GM12878 (cell line): ENCODE measurements around the gene KIF1C. TPM values are rescaled to one million over a fixed set of nuclear protein-coding genes. Genes with fewer than 3 reads are reported as not detected.

ENCODE experiments used
- ATAC-seq: fragments of 200-7000 bp; cut with Tn5 transposase; 3 replicates; pipeline ENCODE4 v1.9.1; 2020; ENCODE audit warnings: mild to moderate bottlenecking, moderate library complexity
- BruUV-seq: library from RNA; stranded (reverse); fragments of 400-500 nt; replicated peaks from 2 replicates; lab custom pipeline; 2021; lab: Mats Ljungman, UMichigan
- CTCF ChIA-PET: fragments of 300-600 bp; sonication (Branson Sonifier 250); formaldehyde crosslinking; extraction: SDS; loops from one replicate; lab custom pipeline; 2021; ENCODE audit warnings: inconsistent platforms; lab: Yijun Ruan, JAX
- POLR2A ChIA-PET: fragments of 350-600 bp; formaldehyde crosslinking; extraction: SDS; loops from one replicate; lab custom pipeline; 2021; ENCODE audit warnings: inconsistent platforms; lab: Charles Lee
- RAD21 ChIA-PET: fragments of 300-600 bp; sonication (Branson Sonifier 250); formaldehyde crosslinking; loops from one replicate; lab custom pipeline; 2023; ENCODE audit warnings: antibody characterized with exemption; ENCODE audit not compliant: unreplicated experiment; lab: Charles Lee
- SMC1A ChIA-PET: fragments of 300-600 bp; sonication (Branson Sonifier 250); formaldehyde crosslinking; loops from one replicate; lab custom pipeline; 2023; ENCODE audit not compliant: unreplicated experiment, uncharacterized antibody; lab: Charles Lee
- DNase-seq: peaks from one replicate; pipeline ENCODE4 v3.0.0-alpha.2; 2011; ENCODE audit warnings: low read depth, low spot score
- FAIRE-seq: peaks from 3 replicates; lab custom pipeline; 2011; peaks lifted over from hg19 to GRCh38; lab: Jason Lieb, UNC
- H2AFZ ChIP-seq: 2 replicates; pipeline ENCODE4 v1.6.0; 2011; ENCODE audit warnings: low read depth, low read length, control low read depth; ENCODE audit not compliant: control insufficient read depth
- H3K27ac ChIP-seq: 2 replicates; pipeline ENCODE4 v1.5.1; 2011; ENCODE audit warnings: control low read depth; ENCODE audit not compliant: control insufficient read depth, insufficient read depth
- H3K27me3 ChIP-seq, 2 experiments: replicated peaks in 1 of 2; 2 replicates each; pipeline versions ENCODE4 v1.6.0 to v1.6.1; 2011; ENCODE audit warnings: low read length in 1 of 2; ENCODE audit not compliant: control insufficient read depth in 2 of 2, insufficient read depth in 2 of 2
- H3K36me3 ChIP-seq, 2 experiments: 2 replicates each; pipeline ENCODE4 v1.5.1; 2011; ENCODE audit warnings: low read length in 1 of 2; ENCODE audit not compliant: control insufficient read depth in 2 of 2, insufficient read depth in 2 of 2
- H3K4me1 ChIP-seq: 2 replicates; pipeline ENCODE4 v1.6.1; 2011; ENCODE audit warnings: mild to moderate bottlenecking, low read length, moderate library complexity, mixed read lengths; ENCODE audit not compliant: control insufficient read depth, insufficient read depth
- H3K4me2 ChIP-seq: 2 replicates; pipeline ENCODE4 v1.6.0; 2011; ENCODE audit warnings: control low read depth; ENCODE audit not compliant: control insufficient read depth, insufficient read depth
- H3K4me3 ChIP-seq: fragments of 200-600 bp; sonication (generic); 2 replicates; pipeline ENCODE4 v1.5.1; 2016
- H3K79me2 ChIP-seq: 2 replicates; pipeline ENCODE4 v1.6.0; 2011; ENCODE audit warnings: low read length; ENCODE audit not compliant: control insufficient read depth, insufficient read depth
- H3K9ac ChIP-seq: 2 replicates; pipeline ENCODE4 v1.8.0; 2011; ENCODE audit warnings: low read length, control low read depth, mixed read lengths; ENCODE audit not compliant: control insufficient read depth, insufficient read depth
- H3K9me3 ChIP-seq: replicated peaks from 3 replicates; pipeline ENCODE4 v1.5.1; 2011; ENCODE audit warnings: mild to moderate bottlenecking, low read length; ENCODE audit not compliant: control insufficient read depth, insufficient read depth
- H4K20me1 ChIP-seq: 2 replicates; pipeline ENCODE4 v1.6.0; 2011; ENCODE audit not compliant: control insufficient read depth, insufficient read depth
- E2F4 ChIP-seq: IDR thresholded peaks from 2 replicates; pipeline ENCODE4 v1.6.1; 2012; ENCODE audit warnings: low read depth, low read length, improper control_type of control experiment
- IKZF1 ChIP-seq: fragments of 450-650 bp; conservative IDR thresholded peaks from 2 replicates; pipeline ENCODE4 v1.6.1; 2017; ENCODE audit warnings: antibody characterized with exemption, mild to moderate bottlenecking
- SRF ChIP-seq, 2 experiments: IDR thresholded peaks; 2 replicates each; pipeline ENCODE4 v1.6.1; 2011; ENCODE audit warnings: low read depth in 2 of 2, low read length in 2 of 2, mild to moderate bottlenecking in 1 of 2, moderate library complexity in 1 of 2
- ZBTB11 ChIP-seq: fragments of 450-650 bp; formaldehyde crosslinking; IDR thresholded peaks from 2 replicates; pipeline ENCODE4 v1.5.0; 2022; ENCODE audit warnings: mild to moderate bottlenecking, missing genetic modification characterization
- WGBS: methylation state at CpG from one replicate; pipeline ENCODE4 v1.1.6; 2016; ENCODE audit warnings: low lambda C conversion rate; ENCODE audit not compliant: insufficient replicate concordance, insufficient coverage; ENCODE audit errors: missing lambda C conversion rate; 5-methylcytosine and 5-hydroxymethylcytosine counted together
- in situ Hi-C: fragments of 300-500 bp; cut with MboI; formaldehyde crosslinking; loops from 9 replicates; pipeline ENCODE4 v1.14.3; 2018; ENCODE audit warnings: mixed read lengths
- intact Hi-C: fragments of 100-400 bp; cut with micrococcal nuclease; formaldehyde crosslinking; loops from one replicate; pipeline ENCODE4 v1.14.2; 2022; ENCODE audit not compliant: unreplicated experiment
- polyA plus RNA-seq, 11 experiments: library from polyadenylated mRNA; depleted of rRNA in 4 of 11; unstranded in 6 of 11; stranded (reverse) in 5 of 11; fragments of >200 nt; fragmentation: Nextera tagmentation in 4 of 11; fragmentation: Illumina TruSeq in 1 of 11; extraction: Ambion mirVana in 4 of 11; extraction: Trizol in 1 of 11; gene quantifications; 1 replicate in 1 of 11; 2 replicates in 10 of 11; pipeline versions ENCODE4 v1.2.1 to v1.2.3, GENCODE V29; 2011 to 2016; ENCODE audit warnings: inconsistent platforms in 2 of 11, missing spikeins in 2 of 11, low read depth in 1 of 11
- total RNA-seq, 4 experiments: library from RNA; depleted of rRNA in 3 of 4; stranded (reverse); fragments of >200 nt in 3 of 4; fragmentation: Illumina TruSeq in 1 of 4; extraction: Trizol in 1 of 4; gene quantifications; 2 replicates each; pipeline versions ENCODE4 v1.2.1 to v1.2.3, GENCODE V29; 2013 to 2021

The KIF1C gene
- total and polyA plus RNA-seq, 10 of the 15 experiments (the other 5 are each of a cell fraction or from before 2014, with no cell fraction given): 1.4 to 65.9 (median 21.1) TPM

GRCh38 chr17:5002121-5002788 lies 4.5 kb downstream of the KIF1C start:
- no peak overlapping the region for H2AFZ ChIP-seq
- no peak overlapping the region for H3K4me2 ChIP-seq
- no peaks in the 10 kb centered on the region for H4K20me1 ChIP-seq
- ChIA-PET RAD21 (no interaction called here), SMC1A (interaction anchor here (0.9 kb wide), 1 partner anchor 60 kb away, joined by 3 read pairs; no protein-coding TSS in a partner anchor), POLR2A (no interaction called here), CTCF (interaction anchor here (1.2 kb wide), 1 partner anchor 13 kb away, joined by 3 read pairs; no protein-coding TSS in a partner anchor)
- FAIRE-seq: no peak
- 0 out of 4 replicates have a peak, but pooled peaks of 1 of the 2 experiments have one; percentile 8 for TF ChIP-seq SRF (IDR thresholded peaks at IDR 0.05; ENCODE audit: low read depth in 2 of 2, low read length in 2 of 2)
- TF ChIP-seq ZBTB11 (CRISPR knock-in tag): no peak
- TF ChIP-seq IKZF1: no peak
- no peak for TF ChIP-seq E2F4
- H3K27me3 ChIP-seq: no peaks in the 10 kb centered on the region
- ATAC-seq: no peak
- intact Hi-C loops (no loop called here), in situ Hi-C loops (no loop called here)
- BruUV-seq: no TSS peak
- no peak overlapping the region for H3K9ac ChIP-seq
- peaks cover 28 to 34% of the 10 kb centered on the region in 2 experiments for H3K36me3 ChIP-seq
- 97% methylated on average over 20 of the region's 20 CpGs for WGBS
- H3K79me2 ChIP-seq: peaks cover 25% of the 10 kb centered on the region
- no peak overlapping the region for H3K27ac ChIP-seq
- peaks cover 7% of the 10 kb centered on the region for H3K4me1 ChIP-seq
- H3K9me3 ChIP-seq: no peaks in the 10 kb centered on the region
- no peak overlapping the region for H3K4me3 ChIP-seq
- DNase-seq: no peak
